Mesangial cell (primary cell): ENCODE measurements around the gene PSG5. TPM values are rescaled to one million over a fixed set of nuclear protein-coding genes. Genes with fewer than 3 reads are reported as not detected.

Experiments used
- total RNA-seq: library from RNA; depleted of rRNA; stranded (reverse); fragments of >200 nt; gene quantifications from 2 replicates; pipeline ENCODE4 v1.2.3, GENCODE V29; 2015

The PSG5 gene
- 0.25 and 0.33 TPM in 2 replicates for total RNA-seq

GRCh38 chr19:43186311-43186935, at the start of gene PSG5:
PSG5 (minus strand) TSS chr19:43186536; CDS start chr19:43186405, 131 bp downstream.

DNA sequence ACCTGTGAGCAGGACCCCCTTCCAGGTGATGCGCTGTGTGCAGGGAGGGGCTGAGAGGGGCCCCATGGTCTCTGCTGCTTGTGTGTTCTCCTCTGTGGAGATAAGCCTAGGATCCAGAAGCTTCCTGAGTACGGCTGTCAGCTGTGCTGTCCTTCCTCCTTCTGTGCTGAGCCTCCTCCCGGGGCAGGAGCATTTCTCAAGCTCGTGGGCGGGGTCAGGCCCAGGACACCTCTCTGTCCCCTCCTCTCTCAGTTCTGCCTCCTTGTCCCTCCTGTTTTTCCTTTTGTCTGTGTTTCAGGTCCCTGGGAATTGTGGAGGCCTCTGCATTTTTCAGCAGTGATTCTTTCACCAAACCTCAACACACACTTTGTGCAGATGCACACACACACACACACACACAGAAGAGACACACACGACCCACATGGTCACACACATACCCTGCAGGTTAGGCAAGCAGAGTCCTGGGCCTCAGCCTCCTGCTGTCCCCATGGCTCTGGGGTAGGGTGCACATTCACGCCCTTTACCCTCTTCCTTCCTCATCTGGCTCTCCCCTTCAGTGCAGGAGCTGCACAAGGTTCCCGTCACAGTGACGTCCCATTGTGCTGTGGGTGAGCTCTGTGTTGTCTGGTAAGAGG, 19.3 kb upstream of the PSG5 start, which contains the start of gene PSG4:
Gene PSG4, minus strand, starts transcription at position 168 of the 635 bp plus-strand sequence. Its CDS starts 102 bp downstream, at position 66.

Other genes with a start within 250 kb of the PSG5 start
- not detected in 2 replicates for gene PSG7, start 249.3 kb downstream of the PSG5 start, total RNA-seq
- gene PSG11, start 160.1 kb downstream of the PSG5 start, total RNA-seq: not detected in 2 replicates
- not detected in 2 replicates for gene PSG2, start 103.8 kb downstream of the PSG5 start, total RNA-seq
- gene PSG4, start 19.1 kb upstream of the PSG5 start, total RNA-seq: 0.16 TPM in 1 of 2 replicates, not detected in the other
- gene PSG9, start 83.0 kb upstream of the PSG5 start, total RNA-seq: 0.13 TPM in 1 of 2 replicates, not detected in the other
- not detected in 2 replicates for gene CD177, start 167.2 kb upstream of the PSG5 start, total RNA-seq
- not detected in 2 replicates for gene TEX101, start 228.4 kb upstream of the PSG5 start, total RNA-seq